ENCODE measurements around the gene CFAP251.
A peak's percentile ranks its signal among the peaks of the same experiment; 100 is the strongest.
"Not testable (repeated sequence)": the region's sequence is repeated elsewhere in the genome, so short reads cannot be mapped to it uniquely, and the experiment has no call there.

The CFAP251 gene

DNA sequence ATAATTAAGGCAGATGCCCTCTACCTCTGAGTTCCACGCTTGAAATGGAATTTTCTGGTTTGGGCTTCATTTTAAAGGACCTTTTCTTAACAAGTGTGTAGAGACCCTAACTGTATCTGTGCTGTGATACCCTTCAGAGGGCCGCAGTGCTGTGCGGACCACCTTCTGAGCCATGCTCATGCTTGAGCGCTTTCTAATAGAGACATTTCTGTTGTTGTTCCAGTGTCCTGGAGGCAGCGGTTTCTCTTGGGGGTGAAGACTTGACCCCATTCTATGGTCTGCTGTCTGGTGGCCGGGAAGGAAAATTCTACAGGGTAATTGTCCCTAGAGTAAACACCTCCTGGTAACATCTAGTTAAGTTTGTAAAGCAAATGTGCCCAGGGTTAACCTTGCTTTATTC is 56.6 kb downstream of the CFAP251 start:
- no peak for DNase-seq (ENCODE audit: low read depth, low spot score)

DNA sequence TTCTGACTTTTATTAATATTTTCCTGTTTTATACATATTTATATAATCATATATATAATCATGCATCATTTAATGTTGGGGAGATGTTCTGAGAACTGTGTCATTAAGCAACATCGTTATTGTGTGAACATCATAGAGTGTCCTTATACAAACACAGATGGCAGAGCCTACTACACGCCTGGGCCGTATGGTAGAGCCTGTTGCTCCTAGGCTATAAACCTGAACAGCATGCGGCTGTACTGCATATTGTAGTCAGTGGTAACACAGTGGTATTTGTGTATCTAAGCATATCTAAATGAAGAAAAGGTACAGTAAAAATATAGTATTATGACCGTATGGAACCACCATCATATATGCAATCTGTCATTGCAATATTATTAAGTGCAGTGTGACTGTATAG is 58.6 kb downstream of the CFAP251 start:
- no peak for DNase-seq (ENCODE audit: low read depth, low spot score)

DNA sequence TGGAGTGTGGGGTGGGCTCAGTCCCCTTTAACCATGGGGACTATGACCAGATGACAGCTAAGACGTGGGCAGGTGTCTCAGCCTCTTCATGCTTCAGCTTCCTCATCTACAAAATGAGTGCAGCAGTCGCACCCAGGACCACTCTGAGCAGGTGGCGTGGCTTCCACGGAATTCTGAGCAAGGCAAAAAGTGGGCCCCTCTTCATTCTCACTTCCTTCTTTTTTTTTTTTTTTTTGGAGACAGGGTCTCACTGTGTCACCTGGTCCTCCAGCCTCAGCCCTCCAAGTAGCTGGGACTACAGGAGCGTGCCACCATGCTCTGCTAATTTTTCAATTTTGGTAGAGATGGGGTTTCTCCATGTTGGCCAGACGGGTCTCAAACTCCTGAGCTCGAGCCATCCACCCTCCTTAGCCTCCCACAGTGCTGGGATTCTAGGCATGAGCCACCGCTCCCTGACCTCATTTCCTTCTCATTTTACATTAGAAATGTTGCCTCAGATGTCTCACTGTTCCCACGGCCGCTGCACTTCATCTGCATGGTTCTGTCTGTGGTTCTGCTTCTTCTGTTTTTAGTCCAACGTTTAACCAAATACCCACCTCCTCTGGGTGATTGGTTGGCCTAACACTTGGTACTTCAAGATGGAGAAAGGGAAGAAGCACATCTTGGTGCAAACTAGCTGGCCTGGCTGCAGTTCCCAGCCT is 61.9 kb downstream of the CFAP251 start:
- no peak for DNase-seq (ENCODE audit: low read depth, low spot score)

DNA sequence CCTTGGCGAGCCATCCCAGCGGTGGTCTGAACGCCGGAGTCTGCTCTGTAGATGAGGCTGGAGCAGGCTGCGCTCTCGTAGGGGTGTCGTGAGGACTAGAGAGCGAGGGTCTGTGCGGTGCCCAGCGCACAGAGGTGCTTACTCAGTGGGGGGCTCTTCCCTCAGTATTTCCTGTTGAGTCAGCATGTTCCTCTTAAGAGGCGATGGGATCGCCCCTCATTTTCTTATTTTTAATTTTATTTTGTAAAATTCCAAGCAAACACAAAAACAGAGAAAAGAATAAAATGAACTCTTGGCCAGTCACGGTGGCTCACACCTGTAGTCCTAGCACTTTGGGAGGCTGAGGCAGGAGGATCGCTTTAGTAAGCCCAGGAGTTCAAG is 62.5 kb downstream of the CFAP251 start:
- DNase-seq (ENCODE audit: low read depth, low spot score): no peak

DNA sequence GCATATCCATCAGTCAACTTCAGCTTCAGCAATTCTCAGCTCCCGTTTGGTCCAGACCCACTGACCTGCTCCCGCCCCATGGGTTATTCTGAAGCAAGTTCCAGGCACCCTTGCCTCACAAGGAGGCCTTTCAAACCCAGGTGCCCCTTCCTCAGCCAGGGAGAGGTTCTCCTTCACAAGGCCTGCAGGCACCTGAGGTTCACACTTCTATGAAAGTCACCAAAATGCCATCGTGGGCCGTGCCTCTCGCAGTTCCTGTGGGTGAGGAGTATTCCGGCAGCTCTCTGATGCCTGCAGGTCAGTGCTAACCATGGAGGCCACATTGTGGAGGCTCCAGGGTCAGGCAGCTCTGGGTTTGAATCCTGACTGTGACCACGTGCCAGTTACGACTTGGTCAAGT is 63.1 kb downstream of the CFAP251 start:
- no peak for DNase-seq (ENCODE audit: low read depth, low spot score)

DNA sequence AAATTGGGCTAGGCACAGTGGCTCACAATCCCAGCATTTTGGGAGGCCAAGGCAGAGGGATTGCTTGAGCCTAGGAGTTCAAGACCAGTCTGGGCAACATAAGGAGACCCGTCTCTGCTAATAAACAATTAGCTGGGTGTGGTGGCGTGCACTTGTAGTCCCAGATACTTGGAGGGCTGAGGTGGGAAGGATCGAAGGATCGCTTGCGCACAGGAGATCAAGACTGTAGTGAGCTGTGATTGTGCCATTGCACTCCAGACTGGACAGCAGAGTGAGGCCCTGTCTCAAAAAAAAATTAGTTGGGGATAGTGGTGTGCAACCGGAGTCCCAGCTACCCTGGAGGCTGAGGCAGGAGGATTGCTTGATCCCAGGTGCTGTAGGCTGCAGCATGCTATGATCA is 64.6 kb downstream of the CFAP251 start:
- DNase-seq (ENCODE audit: low read depth, low spot score): no peak

DNA sequence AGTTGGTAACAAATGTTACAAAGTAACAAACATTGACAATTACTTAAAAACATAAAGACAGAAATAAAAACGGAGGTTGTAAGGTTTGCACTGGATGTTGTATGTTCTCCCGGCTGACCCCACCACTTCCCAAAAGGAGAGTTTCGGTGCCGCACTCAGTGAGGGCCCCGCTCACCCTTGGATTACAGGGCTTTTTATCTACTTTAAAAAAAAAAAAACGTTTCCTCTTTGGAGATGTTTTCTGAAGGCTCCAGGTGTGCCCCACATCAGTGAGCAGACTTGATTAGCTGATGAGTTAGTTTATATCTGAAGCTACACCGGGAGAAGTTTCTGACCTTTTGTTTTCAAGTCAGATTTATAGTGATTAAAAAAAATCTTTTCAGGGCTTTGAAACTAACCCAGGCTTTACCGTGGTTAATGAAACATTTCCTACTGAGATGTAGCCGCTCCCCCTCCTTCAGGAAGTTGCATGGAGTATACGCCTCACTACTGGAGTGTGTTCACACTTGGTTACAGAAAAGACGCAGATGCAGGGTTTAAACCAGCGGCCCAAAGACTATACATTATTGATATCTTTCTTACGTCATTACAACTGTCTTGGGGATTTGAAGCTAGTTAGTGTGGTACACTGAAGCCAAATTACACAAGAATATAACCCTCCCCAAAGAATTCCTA is 65.3 kb downstream of the CFAP251 start:
- no peak for DNase-seq (ENCODE audit: low read depth, low spot score)

DNA sequence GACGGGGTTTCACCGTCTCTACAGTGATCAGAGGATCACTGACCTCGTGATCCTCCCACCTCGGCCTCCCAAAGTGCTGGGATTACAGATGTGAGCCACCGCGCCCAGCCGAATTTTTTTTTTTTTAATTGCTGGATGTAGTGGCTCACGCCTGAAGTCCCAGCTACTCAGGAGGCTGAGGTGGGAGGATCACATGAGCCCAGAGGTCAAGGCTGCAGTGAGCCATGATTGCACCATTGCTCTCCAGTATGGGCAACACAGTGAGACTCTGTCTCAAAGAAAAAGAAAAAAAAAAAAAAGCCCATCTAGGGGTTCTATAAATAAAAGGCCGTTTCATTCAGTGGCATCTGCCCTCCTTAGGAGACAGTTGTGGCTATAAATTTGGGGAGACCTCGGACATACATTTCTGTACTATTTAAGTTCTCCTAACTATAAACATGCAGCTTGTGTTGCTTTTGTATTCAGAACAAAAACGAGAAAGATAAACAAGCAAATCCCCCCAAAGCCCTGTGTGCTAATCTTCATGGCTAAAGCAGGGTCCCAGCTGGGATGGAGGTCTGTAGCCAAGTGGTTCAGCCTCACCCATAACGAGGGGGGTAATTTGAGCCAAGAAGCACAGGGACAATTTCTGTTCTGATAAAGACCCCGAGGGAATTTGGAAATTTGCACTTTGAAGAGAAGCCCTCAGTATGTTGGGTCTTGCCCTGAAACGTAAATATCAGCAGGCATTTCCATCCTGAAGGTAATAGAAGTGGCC is 68.3 kb downstream of the CFAP251 start:
- DNase-seq (ENCODE audit: low read depth, low spot score): no peak

DNA sequence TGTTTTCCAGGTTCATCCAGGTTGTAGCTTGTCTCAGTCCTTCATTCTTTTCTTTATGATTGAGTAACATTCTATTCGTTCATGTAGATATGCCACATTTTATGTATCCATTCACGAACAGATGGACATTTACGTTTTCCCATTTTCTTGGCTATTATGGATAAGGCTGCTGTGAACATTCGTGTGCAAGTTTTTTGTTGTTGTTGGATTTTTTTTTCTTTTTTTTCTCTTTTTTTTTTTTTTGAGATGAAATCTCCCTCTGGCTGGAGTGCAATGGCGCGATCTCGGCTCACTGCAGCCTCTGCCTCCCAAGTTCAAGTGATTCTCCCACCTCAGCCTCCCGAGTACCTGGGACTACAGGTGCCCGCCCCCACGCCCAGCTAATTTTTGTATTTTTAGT is 70.1 kb downstream of the CFAP251 start:
- DNase-seq (ENCODE audit: low read depth, low spot score): not testable (repeated sequence)

DNA sequence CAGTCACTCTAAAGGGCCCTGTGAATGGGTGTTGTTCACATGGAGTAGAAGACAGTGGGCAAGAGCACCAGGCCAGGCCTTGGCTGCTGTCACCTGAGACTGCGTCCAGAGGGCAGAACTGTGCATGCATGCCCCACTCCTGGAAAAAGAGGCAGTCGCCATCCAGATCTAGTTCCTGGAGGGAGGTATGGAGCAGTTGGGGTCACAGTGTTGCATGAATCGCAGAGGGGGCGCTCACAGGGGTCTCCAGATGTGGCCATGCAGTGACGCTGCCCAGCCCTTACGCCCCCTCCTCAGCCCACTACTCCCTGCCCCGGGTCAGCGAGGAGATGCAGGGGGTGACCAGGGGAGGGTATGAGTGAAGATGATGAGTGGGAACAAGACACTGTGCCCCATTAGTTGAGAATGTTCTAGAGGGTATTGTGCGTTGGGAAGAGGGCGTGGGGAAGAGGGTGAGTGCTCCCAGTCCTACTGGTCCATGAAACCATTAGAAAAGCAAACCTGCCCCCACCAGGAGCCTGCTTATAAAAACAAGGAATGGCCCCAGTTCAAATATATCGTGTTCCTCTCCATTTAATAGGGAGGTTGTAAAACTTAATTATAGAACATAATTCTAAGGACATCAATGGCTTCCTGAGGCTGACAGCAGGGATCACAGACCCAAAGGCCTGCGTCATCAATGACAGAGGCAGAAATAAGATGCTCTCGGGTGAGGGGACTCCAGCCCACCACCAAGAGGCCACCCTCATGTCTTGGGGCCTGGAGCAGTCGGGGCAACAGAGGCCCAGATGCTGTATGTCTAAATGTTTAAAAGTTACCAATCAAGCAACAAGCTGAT is 71.1 kb downstream of the CFAP251 start:
- no peak for DNase-seq (ENCODE audit: low read depth, low spot score)

DNA sequence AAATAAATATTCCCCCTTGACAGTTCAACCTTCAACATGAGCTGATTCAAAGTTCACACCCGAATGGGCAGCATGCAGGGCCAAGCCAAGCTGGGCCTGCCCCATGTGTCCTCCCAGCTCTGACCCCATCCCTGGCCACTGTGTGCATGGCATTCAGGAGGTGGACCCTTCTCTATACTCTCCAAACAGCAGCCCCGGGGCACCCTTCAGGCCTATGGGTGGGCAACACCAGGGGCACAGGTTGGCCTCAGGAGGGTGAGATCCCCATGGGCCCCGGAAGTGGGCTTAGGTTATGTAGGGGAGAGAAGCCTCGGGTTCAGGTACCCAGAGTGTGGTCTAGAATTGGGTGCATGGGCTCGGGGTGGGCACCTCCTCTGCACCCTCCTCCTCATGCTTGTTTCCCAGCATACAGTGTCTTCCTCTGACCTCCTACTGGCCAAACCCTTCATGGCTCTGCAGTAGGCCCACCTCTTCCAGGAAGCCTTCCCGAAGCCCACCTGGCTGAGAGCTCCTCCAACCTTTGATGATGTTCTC is 71.8 kb downstream of the CFAP251 start:
- no peak for DNase-seq (ENCODE audit: low read depth, low spot score)

DNA sequence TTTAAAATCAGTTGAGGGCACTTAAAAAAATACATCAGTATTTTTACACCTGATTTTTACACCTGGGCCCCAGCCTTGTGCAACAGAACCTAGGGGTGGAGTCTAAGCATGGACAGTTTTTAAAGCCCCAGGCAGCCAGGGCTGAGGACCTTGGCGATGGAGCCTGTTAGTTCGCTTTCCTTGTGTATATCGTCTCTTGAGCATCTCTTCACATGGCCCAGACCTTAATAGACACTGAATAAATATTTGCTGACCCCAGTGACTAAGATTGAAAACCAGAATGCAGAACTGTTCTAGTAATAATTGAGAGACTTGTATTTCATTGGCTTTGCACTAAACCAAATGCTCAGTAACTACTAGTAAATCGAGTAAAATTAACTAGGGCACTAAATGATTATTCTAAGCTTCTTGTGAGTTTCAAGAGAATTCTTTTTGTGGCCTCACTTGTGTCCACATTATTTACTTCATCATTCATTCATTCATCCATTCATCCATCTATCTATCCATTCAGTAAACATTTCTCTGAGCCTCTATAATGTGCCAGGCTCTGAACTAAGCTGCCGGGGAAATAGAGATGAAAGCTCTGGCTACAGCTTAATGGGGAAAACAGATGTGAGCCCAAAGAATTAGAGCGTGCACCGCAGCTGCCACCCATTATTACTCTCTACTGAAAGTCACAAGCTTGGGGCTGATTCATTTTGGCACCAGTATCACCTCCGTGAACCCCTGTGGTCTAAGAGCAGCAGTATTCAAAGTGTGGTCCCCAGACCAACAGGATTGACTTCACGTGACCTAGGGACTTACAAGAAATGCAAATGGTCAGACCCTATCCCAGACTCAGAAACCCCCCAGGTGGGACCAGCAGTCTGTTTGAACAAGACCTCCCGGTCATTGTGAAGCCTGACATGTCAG is 72.6 kb downstream of the CFAP251 start:
- no peak for DNase-seq (ENCODE audit: low read depth, low spot score)

DNA sequence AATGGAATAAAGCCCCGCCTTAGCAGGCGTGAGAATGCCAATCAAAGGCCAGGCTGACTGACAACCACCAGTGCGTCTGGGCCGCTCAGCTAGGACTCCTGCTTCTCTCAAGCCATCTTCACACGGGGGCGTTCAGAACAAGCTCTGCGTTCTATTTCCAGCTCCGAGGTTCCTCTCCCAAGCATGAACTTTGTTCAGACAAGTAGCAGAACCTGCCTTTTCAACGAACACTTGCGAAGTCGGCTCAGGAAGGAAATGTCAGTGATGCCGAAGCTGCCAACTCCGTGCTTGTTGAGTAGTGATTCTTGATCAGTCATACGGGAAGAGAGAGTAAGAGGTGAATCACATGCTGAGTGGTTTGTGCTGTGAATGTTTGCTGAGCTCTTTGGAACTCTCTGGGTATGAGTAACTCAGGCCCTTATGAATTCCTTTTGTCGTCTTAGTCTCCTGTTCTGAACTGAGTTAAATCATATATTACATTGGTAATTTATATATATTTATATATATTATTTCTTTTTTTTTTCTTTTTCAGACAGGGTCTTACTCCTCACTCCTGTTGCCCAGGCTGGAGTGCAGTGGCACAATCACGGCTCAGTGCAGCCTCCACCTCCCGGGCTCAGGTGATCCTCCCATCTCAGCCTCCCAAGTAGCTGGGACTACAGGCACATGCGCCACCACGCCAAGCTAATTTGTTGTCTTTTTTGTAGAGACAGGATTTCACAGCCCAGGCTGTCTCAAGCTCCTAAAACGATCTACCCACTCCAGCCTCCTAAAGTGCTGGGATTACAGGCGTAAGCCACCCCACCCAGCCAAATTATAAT is 73.9 kb downstream of the CFAP251 start:
- peak; percentile 14 for DNase-seq (ENCODE audit: low read depth, low spot score)

DNA sequence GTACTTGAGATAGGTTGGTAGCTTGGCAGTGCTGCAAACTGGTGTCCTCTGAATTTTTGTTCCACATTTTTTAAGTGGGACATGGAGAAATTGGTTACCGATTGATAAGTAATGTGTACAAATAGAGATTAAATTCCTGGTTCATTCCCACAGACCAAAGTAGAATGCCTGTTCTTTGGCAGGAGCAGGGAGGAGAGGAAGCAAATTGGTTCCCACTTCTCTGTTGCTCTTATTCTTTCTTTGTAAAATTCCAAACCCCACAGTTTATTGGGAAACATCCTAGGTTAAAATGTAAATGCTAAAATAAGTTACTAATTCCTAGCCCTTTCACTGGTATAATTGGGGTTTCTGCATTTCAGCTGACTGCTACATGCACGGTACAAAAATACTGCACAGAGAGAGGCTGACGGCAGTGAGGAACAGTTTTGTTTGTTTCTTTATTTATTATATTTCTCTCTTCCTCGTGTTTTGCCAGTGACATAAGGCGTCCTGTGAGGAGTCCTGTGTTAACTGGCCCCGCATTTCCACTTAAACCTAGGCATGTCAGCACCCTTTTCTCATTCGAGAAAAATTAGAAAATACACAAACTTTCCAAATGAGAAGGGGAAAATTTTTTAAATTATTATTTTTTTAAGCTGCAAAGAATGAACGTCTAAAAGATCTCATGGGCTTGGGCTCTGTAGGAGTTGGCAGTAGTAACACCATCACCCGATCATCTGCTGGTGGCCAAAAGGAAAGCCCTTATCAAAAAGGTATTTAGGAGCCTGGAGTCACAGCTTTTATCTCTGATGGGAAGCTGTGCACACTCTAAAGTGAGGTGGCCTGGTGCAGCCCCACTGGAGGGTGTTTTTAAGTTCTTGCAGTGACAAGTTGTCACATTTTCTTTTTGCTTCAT is 77.9 kb downstream of the CFAP251 start:
- DNase-seq (ENCODE audit: low read depth, low spot score): no peak

DNA sequence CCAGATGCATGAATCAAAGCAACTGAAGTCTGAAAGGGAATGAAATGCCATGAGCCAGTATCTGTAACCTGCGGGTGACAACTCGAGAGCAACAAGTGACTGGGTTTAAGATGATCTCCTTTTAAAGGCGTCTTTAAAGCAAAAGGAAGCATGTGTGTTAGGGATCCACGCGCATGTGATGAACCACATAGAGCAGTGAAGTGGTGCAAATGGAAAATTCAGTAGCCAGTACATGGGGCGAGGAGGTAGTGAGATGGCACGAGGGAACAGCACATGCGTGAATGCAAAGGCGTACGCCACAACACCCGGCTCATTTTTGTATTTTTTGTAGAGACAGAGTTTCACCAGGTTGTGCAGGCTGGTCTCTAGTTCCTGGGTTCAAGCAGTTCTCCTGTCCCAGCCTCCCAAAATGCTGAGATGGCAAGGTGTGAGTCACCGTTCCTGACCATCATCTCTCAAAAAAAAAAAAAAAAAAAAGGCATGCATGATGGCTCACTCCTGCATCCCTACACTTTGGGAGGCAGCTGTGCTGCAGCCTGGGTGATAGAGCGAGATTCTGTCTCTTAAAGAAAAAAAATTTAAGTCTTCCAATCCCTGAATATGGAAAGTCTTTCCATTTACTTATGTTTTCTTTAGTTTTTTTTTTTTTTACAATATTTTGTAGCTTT is 78.7 kb downstream of the CFAP251 start:
- DNase-seq (ENCODE audit: low read depth, low spot score): no peak

DNA sequence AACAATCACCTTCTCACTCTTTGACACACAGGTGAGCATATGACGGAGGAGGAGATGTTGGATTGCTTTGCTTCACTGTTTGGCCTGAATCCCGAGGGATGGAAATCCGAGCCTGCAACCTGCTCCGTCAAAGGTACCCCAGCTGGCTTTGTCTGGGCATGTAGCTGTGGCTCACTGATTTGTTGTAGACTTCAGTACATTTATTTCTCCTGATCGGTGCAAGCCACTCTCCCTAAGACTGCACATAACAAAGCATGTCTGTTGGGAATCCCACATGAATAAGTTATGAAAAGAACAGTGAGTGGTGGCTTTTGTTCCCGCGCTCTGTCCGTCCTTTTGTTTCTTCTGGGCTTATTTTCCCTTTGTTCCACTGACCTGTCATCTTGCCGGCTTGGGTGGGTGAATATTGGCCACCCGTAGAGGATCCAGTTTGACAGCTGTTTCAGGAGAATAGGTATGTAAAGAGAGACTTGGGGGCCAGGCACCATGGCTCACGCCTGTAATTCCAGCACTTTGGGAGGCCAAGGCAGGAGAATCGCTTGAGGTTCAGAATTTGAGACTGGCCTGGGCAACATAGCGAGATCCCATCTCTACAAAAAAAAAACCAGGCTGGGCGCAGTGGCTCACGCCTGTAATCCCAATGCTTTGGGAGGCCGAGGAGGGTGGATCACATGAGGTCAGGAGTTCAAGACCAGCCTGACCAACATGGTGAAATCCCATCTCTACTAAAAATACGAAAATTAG is 83.2 kb downstream of the CFAP251 start:
- no peak for DNase-seq (ENCODE audit: low read depth, low spot score)
